GM12878 (cell line): ENCODE data around the gene TBP. TPM values are rescaled to one million over a fixed set of nuclear protein-coding genes. Genes with fewer than 3 reads are reported as not detected.

Experiments used
- ATAC-seq: fragments of 200-7000 bp; cut with Tn5 transposase; 3 replicates; pipeline ENCODE4 v1.9.1; 2020; ENCODE audit warnings: mild to moderate bottlenecking, moderate library complexity
- BruUV-seq: library from RNA; stranded (reverse); fragments of 400-500 nt; replicated peaks from 2 replicates; lab custom pipeline; 2021; lab: Mats Ljungman, UMichigan
- CTCF ChIA-PET: fragments of 300-600 bp; sonication (Branson Sonifier 250); formaldehyde crosslinking; extraction: SDS; loops from one replicate; lab custom pipeline; 2021; ENCODE audit warnings: inconsistent platforms; lab: Yijun Ruan, JAX
- POLR2A ChIA-PET: fragments of 350-600 bp; formaldehyde crosslinking; extraction: SDS; loops from one replicate; lab custom pipeline; 2021; ENCODE audit warnings: inconsistent platforms; lab: Charles Lee
- RAD21 ChIA-PET: fragments of 300-600 bp; sonication (Branson Sonifier 250); formaldehyde crosslinking; loops from one replicate; lab custom pipeline; 2023; ENCODE audit warnings: antibody characterized with exemption; ENCODE audit not compliant: unreplicated experiment; lab: Charles Lee
- SMC1A ChIA-PET: fragments of 300-600 bp; sonication (Branson Sonifier 250); formaldehyde crosslinking; loops from one replicate; lab custom pipeline; 2023; ENCODE audit not compliant: unreplicated experiment, uncharacterized antibody; lab: Charles Lee
- DNase-seq: peaks from one replicate; pipeline ENCODE4 v3.0.0-alpha.2; 2011; ENCODE audit warnings: low read depth, low spot score
- FAIRE-seq: peaks from 3 replicates; lab custom pipeline; 2011; peaks lifted over from hg19 to GRCh38; lab: Jason Lieb, UNC
- H2AFZ ChIP-seq: 2 replicates; pipeline ENCODE4 v1.6.0; 2011; ENCODE audit warnings: low read depth, low read length, control low read depth; ENCODE audit not compliant: control insufficient read depth
- H3K27ac ChIP-seq: 2 replicates; pipeline ENCODE4 v1.5.1; 2011; ENCODE audit warnings: control low read depth; ENCODE audit not compliant: control insufficient read depth, insufficient read depth
- H3K27me3 ChIP-seq, 2 experiments: replicated peaks in 1 of 2; 2 replicates each; pipeline versions ENCODE4 v1.6.0 to v1.6.1; 2011; ENCODE audit warnings: low read length in 1 of 2; ENCODE audit not compliant: control insufficient read depth in 2 of 2, insufficient read depth in 2 of 2
- H3K36me3 ChIP-seq, 2 experiments: 2 replicates each; pipeline ENCODE4 v1.5.1; 2011; ENCODE audit warnings: low read length in 1 of 2; ENCODE audit not compliant: control insufficient read depth in 2 of 2, insufficient read depth in 2 of 2
- H3K4me1 ChIP-seq: 2 replicates; pipeline ENCODE4 v1.6.1; 2011; ENCODE audit warnings: mild to moderate bottlenecking, low read length, moderate library complexity, mixed read lengths; ENCODE audit not compliant: control insufficient read depth, insufficient read depth
- H3K4me2 ChIP-seq: 2 replicates; pipeline ENCODE4 v1.6.0; 2011; ENCODE audit warnings: control low read depth; ENCODE audit not compliant: control insufficient read depth, insufficient read depth
- H3K4me3 ChIP-seq: fragments of 200-600 bp; sonication (generic); 2 replicates; pipeline ENCODE4 v1.5.1; 2016
- H3K79me2 ChIP-seq: 2 replicates; pipeline ENCODE4 v1.6.0; 2011; ENCODE audit warnings: low read length; ENCODE audit not compliant: control insufficient read depth, insufficient read depth
- H3K9ac ChIP-seq: 2 replicates; pipeline ENCODE4 v1.8.0; 2011; ENCODE audit warnings: low read length, control low read depth, mixed read lengths; ENCODE audit not compliant: control insufficient read depth, insufficient read depth
- H3K9me3 ChIP-seq: replicated peaks from 3 replicates; pipeline ENCODE4 v1.5.1; 2011; ENCODE audit warnings: mild to moderate bottlenecking, low read length; ENCODE audit not compliant: control insufficient read depth, insufficient read depth
- H4K20me1 ChIP-seq: 2 replicates; pipeline ENCODE4 v1.6.0; 2011; ENCODE audit not compliant: control insufficient read depth, insufficient read depth
- PAX8 ChIP-seq: fragments of 450-650 bp; IDR thresholded peaks from 2 replicates; pipeline ENCODE4 v1.6.1; 2017; ENCODE audit warnings: mild to moderate bottlenecking, moderate library complexity
- POU2F2 ChIP-seq: IDR thresholded peaks from 3 replicates; pipeline ENCODE4 v1.6.1; 2011; ENCODE audit warnings: low read depth, mild to moderate bottlenecking, low read length, borderline replicate concordance
- ZSCAN29 ChIP-seq: fragments of 450-650 bp; IDR thresholded peaks from 2 replicates; pipeline ENCODE4 v1.6.1; 2017; ENCODE audit warnings: mild to moderate bottlenecking, moderate library complexity
- WGBS: methylation state at CpG from one replicate; pipeline ENCODE4 v1.1.6; 2016; ENCODE audit warnings: low lambda C conversion rate; ENCODE audit not compliant: insufficient replicate concordance, insufficient coverage; ENCODE audit errors: missing lambda C conversion rate; 5-methylcytosine and 5-hydroxymethylcytosine counted together
- in situ Hi-C: fragments of 300-500 bp; cut with MboI; formaldehyde crosslinking; loops from 9 replicates; pipeline ENCODE4 v1.14.3; 2018; ENCODE audit warnings: mixed read lengths
- intact Hi-C: fragments of 100-400 bp; cut with micrococcal nuclease; formaldehyde crosslinking; loops from one replicate; pipeline ENCODE4 v1.14.2; 2022; ENCODE audit not compliant: unreplicated experiment
- polyA plus RNA-seq, 11 experiments: library from polyadenylated mRNA; depleted of rRNA in 4 of 11; unstranded in 6 of 11; stranded (reverse) in 5 of 11; fragments of >200 nt; fragmentation: Nextera tagmentation in 4 of 11; fragmentation: Illumina TruSeq in 1 of 11; extraction: Ambion mirVana in 4 of 11; extraction: Trizol in 1 of 11; gene quantifications; 1 replicate in 1 of 11; 2 replicates in 10 of 11; pipeline versions ENCODE4 v1.2.1 to v1.2.3, GENCODE V29; 2011 to 2016; ENCODE audit warnings: inconsistent platforms in 2 of 11, missing spikeins in 2 of 11, low read depth in 1 of 11
- total RNA-seq, 4 experiments: library from RNA; depleted of rRNA in 3 of 4; stranded (reverse); fragments of >200 nt in 3 of 4; fragmentation: Illumina TruSeq in 1 of 4; extraction: Trizol in 1 of 4; gene quantifications; 2 replicates each; pipeline versions ENCODE4 v1.2.1 to v1.2.3, GENCODE V29; 2013 to 2021
- TF ChIP-seq, protein P1 (sequence below): fragments of 450-650 bp; IDR thresholded peaks from 2 replicates; pipeline ENCODE4 v1.6.1; 2018; ENCODE audit warnings: mild to moderate bottlenecking, low read depth, moderate library complexity; ENCODE audit not compliant: partially characterized antibody

Gene TBP
- total and polyA plus RNA-seq, 10 of the 15 experiments (the other 5 are each of a cell fraction or from before 2014, with no cell fraction given), result 13.6 to 39.5 (median 26.5) TPM

DNA sequence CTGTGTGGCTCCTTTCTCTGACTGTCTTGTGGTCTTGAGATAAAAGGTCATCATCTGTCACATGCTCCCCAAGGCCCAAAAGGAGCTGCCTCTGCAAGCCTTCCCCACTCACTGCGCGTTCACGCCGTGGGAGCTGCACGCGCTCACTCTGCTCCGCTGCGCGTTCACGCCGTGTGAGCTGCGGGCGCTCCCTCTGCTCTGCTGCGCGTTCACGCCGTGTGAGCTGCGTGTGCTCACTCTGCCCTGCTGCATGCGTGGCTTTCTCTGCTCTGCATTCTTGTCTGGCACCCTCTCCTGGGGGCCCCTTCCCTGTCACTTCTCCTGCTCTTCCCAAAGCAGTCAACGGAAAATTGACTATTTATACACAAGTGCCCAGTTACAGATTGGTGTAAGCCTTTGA is 43.5 kb upstream of the TBP start:
- H3K9ac ChIP-seq, result no peak overlapping the region
- no peak overlapping the region for H3K27ac ChIP-seq
- H3K9me3 ChIP-seq, result no peaks in the 10 kb centered on the region
- TF ChIP-seq POU2F2, result no peak
- TF ChIP-seq ZSCAN29, result no peak
- in situ Hi-C loops (loop anchor here (10.0 kb wide), 1 partner anchor 1556 kb away; no protein-coding TSS in a partner anchor), intact Hi-C loops (no loop called here)
- BruUV-seq, result no TSS peak
- no peak overlapping the region for H2AFZ ChIP-seq
- 90% methylated on average over 20 of the region's 20 CpGs for WGBS
- ChIA-PET POLR2A (no interaction called here), SMC1A (interaction anchor here (1.1 to 1.5 kb wide), 3 partner anchors 12 to 34 kb away, joined by 3 to 4 read pairs (median 4); no protein-coding TSS in a partner anchor), RAD21 (interaction anchor here (1.1 to 1.5 kb wide), 4 partner anchors 31 to 46 kb away, joined by 3 to 5 read pairs (median 4); no protein-coding TSS in a partner anchor), CTCF (interaction anchor here (1.6 kb wide), 1 partner anchor 218 kb away, joined by 3 read pairs; no protein-coding TSS in a partner anchor)
- FAIRE-seq (no peak), DNase-seq (no peak), ATAC-seq (no peak)
- no peak overlapping the region for H3K4me3 ChIP-seq
- no peaks in the 10 kb centered on the region for H3K36me3 ChIP-seq
- no peak overlapping the region for H3K4me2 ChIP-seq
- H3K4me1 ChIP-seq, result no peaks in the 10 kb centered on the region
- H3K79me2 ChIP-seq, result no peaks in the 10 kb centered on the region
- H4K20me1 ChIP-seq, result no peaks in the 10 kb centered on the region
- H3K27me3 ChIP-seq, result no peaks in the 10 kb centered on the region

DNA sequence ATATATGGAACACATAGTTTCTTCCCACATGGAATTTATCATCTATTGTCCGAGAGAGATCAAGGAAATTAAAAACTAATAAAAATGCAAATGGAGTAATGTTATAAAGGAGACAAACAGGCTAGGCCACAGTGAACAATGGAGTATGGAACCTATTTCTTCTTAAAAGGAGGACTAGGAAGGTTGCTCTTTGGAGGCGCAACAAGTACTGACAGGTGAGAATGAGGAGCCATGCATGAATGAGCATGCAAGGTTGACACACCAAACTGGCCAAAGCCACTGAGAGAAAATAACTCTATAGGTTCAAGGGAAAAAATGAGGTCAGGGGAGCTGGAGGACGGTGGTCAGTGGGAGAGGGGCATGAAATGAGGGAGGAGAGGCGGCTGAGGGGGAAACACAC is 41.9 kb upstream of the TBP start:
- in situ Hi-C loops (loop anchor here (10.0 kb wide), 1 partner anchor 1557 kb away; no protein-coding TSS in a partner anchor), intact Hi-C loops (no loop called here)
- Histone ChIP-seq H3K4me2 (no peak overlapping the region), H3K27me3 (no peaks in the 10 kb centered on the region), H3K4me3 (no peak overlapping the region), H3K9ac (no peak overlapping the region), H3K36me3 (no peaks in the 10 kb centered on the region), H3K9me3 (no peaks in the 10 kb centered on the region), H2AFZ (no peak overlapping the region), H3K79me2 (no peaks in the 10 kb centered on the region), H3K4me1 (no peaks in the 10 kb centered on the region), H3K27ac (no peak overlapping the region), H4K20me1 (no peaks in the 10 kb centered on the region)
- WGBS, result 61% methylated on average over 4 of the region's 4 CpGs
- no peak for ATAC-seq
- TF ChIP-seq, protein P1, sequence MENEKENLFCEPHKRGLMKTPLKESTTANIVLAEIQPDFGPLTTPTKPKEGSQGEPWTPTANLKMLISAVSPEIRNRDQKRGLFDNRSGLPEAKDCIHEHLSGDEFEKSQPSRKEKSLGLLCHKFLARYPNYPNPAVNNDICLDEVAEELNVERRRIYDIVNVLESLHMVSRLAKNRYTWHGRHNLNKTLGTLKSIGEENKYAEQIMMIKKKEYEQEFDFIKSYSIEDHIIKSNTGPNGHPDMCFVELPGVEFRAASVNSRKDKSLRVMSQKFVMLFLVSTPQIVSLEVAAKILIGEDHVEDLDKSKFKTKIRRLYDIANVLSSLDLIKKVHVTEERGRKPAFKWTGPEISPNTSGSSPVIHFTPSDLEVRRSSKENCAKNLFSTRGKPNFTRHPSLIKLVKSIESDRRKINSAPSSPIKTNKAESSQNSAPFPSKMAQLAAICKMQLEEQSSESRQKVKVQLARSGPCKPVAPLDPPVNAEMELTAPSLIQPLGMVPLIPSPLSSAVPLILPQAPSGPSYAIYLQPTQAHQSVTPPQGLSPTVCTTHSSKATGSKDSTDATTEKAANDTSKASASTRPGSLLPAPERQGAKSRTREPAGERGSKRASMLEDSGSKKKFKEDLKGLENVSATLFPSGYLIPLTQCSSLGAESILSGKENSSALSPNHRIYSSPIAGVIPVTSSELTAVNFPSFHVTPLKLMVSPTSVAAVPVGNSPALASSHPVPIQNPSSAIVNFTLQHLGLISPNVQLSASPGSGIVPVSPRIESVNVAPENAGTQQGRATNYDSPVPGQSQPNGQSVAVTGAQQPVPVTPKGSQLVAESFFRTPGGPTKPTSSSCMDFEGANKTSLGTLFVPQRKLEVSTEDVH, result no peak
- TF ChIP-seq PAX8, result peak; percentile 75; the same call in 1 of the 2 replicates
- POLR2A ChIA-PET, result no interaction called here
- CTCF ChIA-PET, result interaction anchor here (0.7 to 2.8 kb wide), 2 partner anchors 47 to 681 kb away, joined by 3 to 11 read pairs; no protein-coding TSS in a partner anchor
- no peak for FAIRE-seq
- no TSS peak for BruUV-seq
- RAD21 ChIA-PET, result interaction anchor here (2.1 kb wide), 1 partner anchor 48 kb away, joined by 7 read pairs; no protein-coding TSS in a partner anchor
- SMC1A ChIA-PET, result interaction anchor here (0.6 to 2.1 kb wide), 3 partner anchors 25 to 225 kb away, joined by 3 to 7 read pairs (median 6); no protein-coding TSS in a partner anchor
- DNase-seq, result no peak
